Measurements from ENCODE around the gene NELL2.

The NELL2 gene

GRCh38 chr12:44603701-44604100 is 272.4 kb downstream of the NELL2 start:
- no peak for DNase-seq

DNA sequence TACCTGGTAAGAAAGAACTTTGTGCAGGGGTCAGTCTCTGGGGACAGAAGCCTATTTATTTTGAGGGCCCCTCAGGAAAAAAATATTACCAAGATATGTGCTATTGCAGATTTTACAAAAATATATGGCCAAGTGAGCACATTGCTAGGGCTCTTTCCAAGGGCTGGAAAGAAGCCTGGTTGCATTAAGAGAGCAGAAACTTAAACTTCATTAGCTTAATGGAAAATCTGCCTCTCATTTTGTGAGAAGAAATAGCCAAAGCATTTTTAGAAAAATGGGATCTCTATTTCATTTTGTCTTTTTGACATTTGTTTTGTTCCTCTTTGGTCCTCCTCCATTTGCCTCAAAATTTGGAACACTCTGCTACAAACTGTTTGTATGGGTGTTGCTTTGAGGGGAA is 283.5 kb downstream of the NELL2 start:
- no peak for DNase-seq

DNA sequence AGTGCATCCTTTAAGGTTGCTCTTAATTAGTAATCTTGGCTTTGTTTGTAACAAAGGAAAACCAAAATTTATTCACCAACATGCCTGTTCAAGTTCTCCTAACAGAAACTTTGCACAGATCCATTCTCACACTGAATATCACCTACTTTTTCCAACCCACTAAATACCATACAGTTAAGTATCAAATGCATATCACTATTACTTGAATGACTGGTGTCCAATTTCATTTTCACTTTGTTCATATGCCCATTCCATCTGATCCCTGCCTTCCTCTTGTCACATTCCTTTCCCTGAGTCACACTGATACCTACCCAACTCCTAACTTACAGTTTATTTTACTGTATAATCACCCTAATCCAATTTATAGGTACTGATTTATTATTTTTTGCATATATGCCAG is 286.4 kb downstream of the NELL2 start:
- DNase-seq, result no peak

DNA sequence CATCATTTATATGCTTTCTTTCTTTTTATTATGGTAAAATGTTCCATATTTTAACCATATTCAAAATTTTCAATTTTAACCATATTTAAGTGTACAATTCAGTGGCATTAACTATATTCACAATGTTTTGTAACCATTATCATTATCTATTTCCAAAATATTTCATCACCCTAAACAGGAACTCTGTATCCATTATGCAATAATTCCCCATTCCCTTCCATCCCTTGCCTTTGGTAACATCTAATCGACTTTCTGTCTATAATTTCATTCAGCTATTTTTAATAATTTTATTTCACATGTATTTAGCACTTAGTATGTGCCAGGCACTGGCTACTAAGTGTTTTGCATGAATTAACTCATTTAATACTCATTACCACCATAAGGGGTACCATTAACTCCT is 287.5 kb downstream of the NELL2 start:
- DNase-seq, result no peak

- no peak for DNase-seq
Observed at GRCh38 chr12:44584625-44585024, 291.5 kb downstream of the NELL2 start.

- DNase-seq, result no peak
Observed at GRCh38 chr12:44582521-44582920, 293.6 kb downstream of the NELL2 start.

DNA sequence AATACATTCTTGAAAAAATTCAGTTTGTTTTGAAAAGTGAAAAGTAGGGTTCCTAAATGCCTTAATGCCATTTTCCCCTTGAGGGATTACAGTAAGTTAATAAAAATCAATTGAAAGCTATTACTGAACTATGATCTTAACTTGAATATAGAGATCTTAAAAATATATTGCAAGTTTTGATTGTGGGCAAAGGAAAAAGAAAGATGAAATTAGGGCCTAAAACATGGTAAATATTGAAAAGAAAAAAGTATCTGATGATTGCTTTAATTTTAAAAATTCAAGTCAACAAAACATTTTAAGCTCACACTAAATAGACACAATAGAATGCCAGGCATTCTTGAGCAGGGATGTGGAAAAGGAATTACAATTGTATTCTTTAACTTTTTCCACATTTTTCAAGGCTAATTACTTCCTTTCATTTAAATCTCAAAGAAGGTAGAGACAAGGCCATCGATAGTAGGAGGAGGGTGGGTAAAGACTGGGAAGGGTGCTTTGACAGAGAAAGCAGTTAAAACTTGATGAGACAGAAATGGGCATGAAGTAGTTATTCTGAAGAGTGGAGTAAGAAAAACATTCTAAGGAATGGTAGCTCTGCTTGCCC is 294.4 kb downstream of the NELL2 start:
- DNase-seq, result no peak

- no peak for DNase-seq
Observed at GRCh38 chr12:44574586-44574985, 301.5 kb downstream of the NELL2 start.

DNA sequence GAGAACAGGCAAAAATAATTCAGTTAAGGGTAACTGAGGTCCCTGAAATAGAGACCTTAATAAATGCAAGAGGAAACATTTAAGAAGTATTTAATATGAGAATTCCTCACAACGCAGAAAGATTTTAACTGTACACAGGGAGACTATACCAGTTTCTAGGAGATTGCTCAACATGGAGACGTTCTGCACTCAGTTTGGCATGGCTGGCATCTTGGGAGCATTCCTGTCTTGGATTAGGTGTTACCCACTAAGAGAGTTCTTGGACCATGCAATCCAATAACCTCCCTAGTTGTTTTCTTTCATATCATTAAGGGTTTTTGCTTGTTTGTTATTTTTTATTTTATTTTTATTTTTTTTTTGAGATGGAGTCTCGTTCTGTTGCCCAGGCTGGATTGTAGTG is 302.4 kb downstream of the NELL2 start:
- no peak for DNase-seq

DNA sequence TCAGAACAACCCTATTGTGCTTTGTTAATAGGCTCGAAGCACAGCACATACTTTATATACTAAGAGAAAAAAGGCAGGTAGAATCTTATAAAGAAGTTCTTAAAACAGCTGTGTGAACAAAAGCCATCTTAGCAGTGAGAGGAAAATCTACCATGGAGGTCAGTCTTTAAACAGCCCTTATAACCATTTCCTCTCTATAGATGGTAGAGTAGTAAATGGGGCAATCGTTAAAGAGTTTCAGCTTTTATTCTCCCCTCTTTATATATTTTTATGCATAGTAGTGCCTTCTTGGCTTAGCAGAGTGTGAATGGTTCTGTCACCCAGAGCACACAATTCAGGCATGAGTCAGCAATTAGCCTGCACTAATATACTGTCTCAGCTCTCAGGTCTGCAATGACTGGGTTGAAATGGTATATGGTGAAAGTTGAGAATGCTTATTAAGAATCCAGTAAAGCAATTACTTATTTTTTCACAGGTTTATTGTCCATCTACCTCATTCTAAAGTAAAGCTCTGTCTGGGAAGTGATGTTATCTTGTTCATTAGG is 305.0 kb downstream of the NELL2 start:
- DNase-seq, result no peak

DNA sequence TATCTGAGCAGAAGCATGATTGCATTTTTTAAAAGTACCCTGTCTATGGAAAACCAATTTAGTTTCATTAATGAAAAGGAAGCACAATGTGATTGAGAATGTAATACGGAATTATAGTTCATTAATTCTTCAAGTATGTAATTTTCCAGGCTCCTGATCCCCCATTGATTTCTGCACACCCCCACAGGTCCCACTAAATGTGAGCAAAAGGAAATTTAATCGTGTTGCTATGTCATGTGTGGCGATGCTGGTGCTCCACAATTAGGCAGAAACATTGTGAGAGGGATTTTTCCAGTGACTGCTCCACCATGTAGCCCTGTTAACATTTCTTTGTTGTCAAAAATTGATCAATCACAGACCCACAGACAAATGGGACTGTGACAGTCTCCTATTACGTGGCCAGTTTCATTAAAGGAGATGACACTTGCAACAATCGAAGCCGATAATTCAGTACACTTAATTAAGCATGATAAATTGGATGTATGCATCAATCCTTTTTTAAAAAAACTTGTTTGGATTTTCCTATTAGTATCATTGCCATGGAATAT is 306.0 kb downstream of the NELL2 start:
- DNase-seq, result no peak

- no peak for DNase-seq
Observed at GRCh38 chr12:44565163-44565562, 311.0 kb downstream of the NELL2 start.

GRCh38 chr12:44563486-44563885 is 312.6 kb downstream of the NELL2 start:
- no peak for DNase-seq

DNA sequence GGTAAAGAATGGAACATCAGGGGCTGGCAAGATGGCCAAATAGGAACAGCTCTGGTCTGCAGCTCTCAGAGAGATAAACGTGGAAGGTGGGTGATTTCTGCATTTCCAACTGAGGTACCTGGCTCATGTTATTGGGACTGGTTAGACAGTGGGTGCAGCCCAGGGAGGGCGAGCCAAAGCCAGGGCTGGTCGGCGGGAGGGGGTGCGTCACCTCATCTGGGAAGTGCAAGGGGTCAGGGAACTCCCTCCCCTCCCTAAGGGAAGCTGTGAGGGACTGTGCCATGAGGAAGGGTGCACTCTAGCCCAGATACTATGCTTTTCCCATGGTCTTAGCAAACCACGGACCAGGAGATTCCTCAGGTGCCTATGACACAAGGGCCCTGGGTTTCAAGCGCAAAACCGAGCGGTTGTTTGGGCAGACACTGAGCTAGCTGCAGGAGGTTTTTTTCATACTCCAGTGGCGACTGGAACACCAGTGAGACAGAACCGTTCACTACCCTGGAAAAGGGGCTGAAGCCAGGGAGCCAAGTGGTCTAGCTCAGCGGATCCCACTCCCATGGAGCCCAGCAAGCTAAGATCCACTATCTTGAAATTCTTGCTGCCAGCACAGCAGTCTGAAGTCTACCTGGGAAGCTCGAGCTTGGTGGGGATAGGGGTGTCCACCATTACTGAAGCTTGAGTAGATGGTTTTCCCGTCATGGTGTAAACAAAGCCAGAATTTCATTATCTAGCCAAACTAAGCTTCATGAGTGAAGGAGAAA is 317.6 kb downstream of the NELL2 start:
- DNase-seq, result no peak

- DNase-seq, result no peak
Observed at GRCh38 chr12:44555454-44555853, 320.7 kb downstream of the NELL2 start.

DNA sequence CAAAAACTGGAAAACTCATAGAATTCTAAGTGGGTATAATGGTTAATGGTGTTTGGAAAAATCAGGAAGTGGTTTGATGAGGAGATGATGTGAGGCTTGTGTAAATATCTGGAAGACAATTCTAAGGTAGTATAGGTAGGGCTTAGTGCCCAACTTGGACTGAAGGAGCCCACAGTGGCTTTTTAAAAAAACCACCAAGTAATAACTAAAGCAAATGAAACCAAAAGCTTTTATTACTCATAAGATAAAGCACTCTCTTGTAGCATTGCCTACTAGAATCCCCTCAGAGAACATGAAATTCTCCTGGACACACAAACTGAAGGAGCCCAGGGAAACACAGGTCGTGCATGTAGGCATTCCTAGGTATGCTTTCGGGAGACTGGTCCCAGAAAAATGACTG is 324.5 kb downstream of the NELL2 start:
- DNase-seq, result no peak

DNA sequence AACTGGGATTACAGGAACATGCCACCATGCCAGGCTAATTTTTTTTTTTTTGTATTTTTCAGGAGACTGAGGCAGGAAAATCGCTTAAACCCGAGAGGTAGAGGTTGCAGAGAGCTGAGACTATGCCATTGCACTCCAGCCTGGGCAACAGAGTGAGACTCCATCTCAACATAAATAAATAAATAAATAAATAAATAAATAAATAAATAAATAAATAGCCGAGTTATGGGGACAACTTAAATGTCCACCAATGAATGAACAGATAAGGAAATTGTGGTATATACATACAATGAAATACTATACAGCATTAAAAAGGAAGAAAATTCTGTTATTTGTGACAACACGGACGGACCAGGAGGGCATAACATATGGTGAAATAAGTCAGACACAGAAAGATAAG is 325.7 kb downstream of the NELL2 start:
- no peak for DNase-seq

DNA sequence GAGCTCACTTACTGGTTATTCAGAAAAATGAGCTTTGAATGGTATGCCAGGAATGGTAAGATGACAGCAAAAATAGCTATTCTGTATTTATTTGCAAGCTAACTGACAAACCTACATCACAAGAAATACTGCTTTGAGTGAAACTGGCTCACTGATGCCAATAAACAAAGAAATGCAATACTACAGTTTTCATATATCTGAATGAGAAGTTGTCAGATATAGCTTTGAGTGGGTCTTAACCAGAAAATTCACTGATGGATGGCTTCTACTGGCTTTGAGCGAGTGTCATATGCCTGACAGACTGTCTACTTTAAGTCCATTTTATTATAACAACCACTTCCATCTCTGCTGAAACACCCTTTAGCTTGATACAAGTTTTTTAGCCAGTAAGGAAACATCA is 330.1 kb downstream of the NELL2 start:
- DNase-seq, result no peak

GRCh38 chr12:44544018-44544417 is 332.1 kb downstream of the NELL2 start:
- no peak for DNase-seq

DNA sequence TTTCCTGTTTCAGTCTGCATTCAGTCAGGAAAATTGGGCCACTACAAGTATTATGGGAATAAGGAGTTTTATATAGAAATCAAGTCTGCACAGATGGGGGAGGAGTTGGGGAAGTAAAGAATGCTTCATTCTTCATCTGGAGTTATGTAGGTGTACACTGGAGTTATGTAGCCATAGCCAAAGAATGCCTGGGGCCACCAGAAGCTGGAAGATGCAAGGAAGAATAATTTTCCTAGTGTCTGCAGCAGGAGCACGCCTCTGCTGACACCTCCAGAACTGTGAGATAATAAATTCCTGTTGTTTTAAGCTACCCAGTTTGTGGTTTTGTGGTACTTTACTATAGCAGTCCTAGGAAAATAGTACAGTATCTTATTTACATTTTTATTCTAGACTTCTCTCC is 333.4 kb downstream of the NELL2 start:
- no peak for DNase-seq

DNA sequence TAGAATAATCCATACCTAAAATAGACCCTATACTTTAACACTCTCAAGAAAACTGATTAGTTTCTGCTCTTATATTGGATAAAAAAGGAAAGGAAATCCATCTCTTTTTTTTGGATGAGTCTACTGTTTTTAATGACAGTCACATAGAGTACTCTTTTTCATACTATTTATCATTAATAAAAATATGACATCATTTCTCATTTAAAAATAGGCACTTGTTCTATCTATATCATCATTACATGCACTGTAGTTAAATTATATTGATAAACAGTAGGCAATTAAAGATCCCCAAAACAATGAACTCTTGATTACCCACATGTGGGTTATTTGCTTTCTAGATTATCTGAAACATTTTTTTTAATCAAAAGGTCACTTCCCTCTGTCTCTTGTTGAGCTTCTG is 338.8 kb downstream of the NELL2 start:
- no peak for DNase-seq

DNA sequence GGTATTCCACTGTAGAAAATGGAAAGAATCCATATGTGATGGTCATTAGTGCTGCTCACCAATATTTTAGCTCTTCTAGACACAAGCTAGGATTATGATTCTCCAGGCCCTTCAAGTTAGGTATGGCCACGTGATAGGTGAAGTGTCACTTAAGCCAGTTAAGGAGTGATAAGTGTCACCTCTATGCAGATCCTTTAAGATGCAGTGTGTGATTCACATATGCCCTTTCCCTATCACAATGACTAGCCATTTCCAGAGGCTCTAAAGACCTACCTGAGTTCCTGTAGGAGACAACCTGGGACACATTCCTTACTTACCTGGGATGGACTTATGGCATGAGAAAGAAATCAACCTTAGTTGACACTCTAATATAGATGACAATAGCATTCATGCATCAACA is 343.2 kb downstream of the NELL2 start:
- no peak for DNase-seq

- no peak for DNase-seq
Observed at GRCh38 chr12:44531320-44531971, 344.7 kb downstream of the NELL2 start.

- no peak for DNase-seq
Observed at GRCh38 chr12:44526655-44527182, 349.4 kb downstream of the NELL2 start.
